SK-N-SH treated with all-trans-retinoic acid at 6 μM for 48 hours (cell line): ENCODE results near the gene FAM13B.

ENCODE experiments used
- ATAC-seq: fragments of 200-7000 bp; cut with Tn5 transposase; 3 replicates; pipeline ENCODE4 v1.9.1; 2020; ENCODE audit warnings: mild to moderate bottlenecking, moderate library complexity
- ARNTL ChIP-seq: fragments of 450-650 bp; formaldehyde crosslinking; IDR thresholded peaks from 2 replicates; pipeline ENCODE4 v1.5.0; 2020; ENCODE audit warnings: low read depth, mild to moderate bottlenecking, moderate library complexity, borderline replicate concordance
- CREB5 ChIP-seq: fragments of 250-450 bp; sonication (Bioruptor Pico); IDR thresholded peaks from 2 replicates; pipeline ENCODE4 v1.5.1; 2020; ENCODE audit warnings: low read depth, mild to moderate bottlenecking, moderate library complexity
- CSDC2 ChIP-seq: fragments of 250-450 bp; sonication (Bioruptor Pico); IDR thresholded peaks from 2 replicates; pipeline ENCODE4 v1.5.0; 2020; ENCODE audit warnings: mild to moderate bottlenecking, moderate library complexity
- CSRNP3 ChIP-seq: fragments of 250-450 bp; sonication (Bioruptor Pico); IDR thresholded peaks from 2 replicates; pipeline ENCODE4 v1.5.1; 2021; ENCODE audit warnings: mild to moderate bottlenecking, moderate library complexity
- GLIS3 ChIP-seq: fragments of 250-450 bp; sonication (Bioruptor Pico); IDR thresholded peaks from 2 replicates; pipeline ENCODE4 v1.5.0; 2020; ENCODE audit warnings: mild to moderate bottlenecking, moderate library complexity
- ISL1 ChIP-seq: fragments of 250-450 bp; sonication (Bioruptor Pico); IDR thresholded peaks from 2 replicates; pipeline ENCODE4 v2.1.2; 2022; ENCODE audit warnings: mild to moderate bottlenecking, moderate library complexity
- PATZ1 ChIP-seq: fragments of 250-450 bp; sonication (Bioruptor Pico); IDR thresholded peaks from 2 replicates; pipeline ENCODE4 v1.8.0; 2020; ENCODE audit warnings: mild to moderate bottlenecking, moderate library complexity, borderline replicate concordance
- PPARA ChIP-seq: fragments of 250-450 bp; sonication (Bioruptor Pico); IDR thresholded peaks from 2 replicates; pipeline ENCODE4 v1.5.0; 2020; ENCODE audit warnings: mild to moderate bottlenecking, borderline replicate concordance
- RARB ChIP-seq: fragments of 250-450 bp; sonication (Bioruptor Pico); IDR thresholded peaks from 2 replicates; pipeline ENCODE4 v1.8.0; 2021; ENCODE audit warnings: mild to moderate bottlenecking, moderate library complexity
- SNAI2 ChIP-seq: fragments of 250-450 bp; sonication (Bioruptor Pico); IDR thresholded peaks from 2 replicates; pipeline ENCODE4 v1.5.0; 2020; ENCODE audit warnings: mild to moderate bottlenecking, moderate library complexity
- TCF4 ChIP-seq: fragments of 250-450 bp; sonication (Bioruptor Pico); IDR thresholded peaks from 2 replicates; pipeline ENCODE4 v1.8.0; 2021; ENCODE audit warnings: mild to moderate bottlenecking, moderate library complexity, borderline replicate concordance
- TOX ChIP-seq: fragments of 250-450 bp; sonication (Bioruptor Pico); IDR thresholded peaks from 2 replicates; pipeline ENCODE4 v1.8.0; 2021; ENCODE audit warnings: mild to moderate bottlenecking, moderate library complexity, borderline replicate concordance
- TSHZ2 ChIP-seq: fragments of 250-450 bp; sonication (Bioruptor Pico); IDR thresholded peaks from 2 replicates; pipeline ENCODE4 v1.5.0; 2020; ENCODE audit warnings: mild to moderate bottlenecking, moderate library complexity
- ZC3H10 ChIP-seq: fragments of 250-450 bp; sonication (Bioruptor Pico); IDR thresholded peaks from 2 replicates; pipeline ENCODE4 v1.5.1; 2021; ENCODE audit warnings: mild to moderate bottlenecking, moderate library complexity
- ZFP3 ChIP-seq: fragments of 250-450 bp; sonication (Bioruptor Pico); IDR thresholded peaks from 2 replicates; pipeline ENCODE4 v1.5.0; 2020; ENCODE audit warnings: mild to moderate bottlenecking, moderate library complexity
- ZFP30 ChIP-seq: fragments of 450-650 bp; formaldehyde crosslinking; IDR thresholded peaks from 2 replicates; pipeline ENCODE4 v1.5.0; 2022; ENCODE audit warnings: mild to moderate bottlenecking, moderate library complexity
- ZNF565 ChIP-seq: fragments of 450-650 bp; formaldehyde crosslinking; conservative IDR thresholded peaks from 2 replicates; pipeline ENCODE4 v1.5.0; 2020; ENCODE audit warnings: low read depth, mild to moderate bottlenecking, moderate library complexity
- ZNF70 ChIP-seq: fragments of 450-650 bp; formaldehyde crosslinking; IDR thresholded peaks from 2 replicates; pipeline ENCODE4 v1.5.0; 2020; ENCODE audit warnings: mild to moderate bottlenecking, moderate library complexity

FAM13B gene

GRCh38 chr5:138038826-138039225 is 5.9 kb upstream of the FAM13B start:
- ATAC-seq: no peak
- TF ChIP-seq PATZ1 (no peak), ZNF70 (CRISPR knock-in tag) (no peak)

- ATAC-seq: no peak
- TF ChIP-seq TCF4 (CRISPR knock-in tag) (no peak), ARNTL (CRISPR knock-in tag) (no peak), ZFP30 (CRISPR knock-in tag) (no peak), GLIS3 (CRISPR knock-in tag) (no peak), CREB5 (CRISPR knock-in tag) (no peak), ZNF565 (no peak), TOX (CRISPR knock-in tag) (no peak), TSHZ2 (no peak), PATZ1 (no peak), ZFP3 (CRISPR knock-in tag) (no peak), ISL1 (CRISPR knock-in tag) (no peak), CSRNP3 (no peak)
Measured at GRCh38 chr5:138037907-138038633, 5.2 kb upstream of the FAM13B start.

GRCh38 chr5:138037271-138037670 is 4.4 kb upstream of the FAM13B start:
- TF ChIP-seq ARNTL (CRISPR knock-in tag) (no peak), CSDC2 (no peak)
- TF ChIP-seq, all 23 proteins: peak for 0
- ATAC-seq: no peak

- ATAC-seq: peak; percentile 74
- no peak for TF ChIP-seq PPARA (CRISPR knock-in tag)
- no peak for TF ChIP-seq ARNTL (CRISPR knock-in tag)
- TF ChIP-seq PATZ1: no peak
- no peak for TF ChIP-seq ISL1 (CRISPR knock-in tag)
- TF ChIP-seq ZC3H10 (CRISPR knock-in tag): no peak
- TF ChIP-seq SNAI2 (CRISPR knock-in tag): no peak
- no peak for TF ChIP-seq TSHZ2
- no peak for TF ChIP-seq ZFP3 (CRISPR knock-in tag)
- TF ChIP-seq ZFP30 (CRISPR knock-in tag): no peak
- no peak for TF ChIP-seq GLIS3 (CRISPR knock-in tag)
- no peak for TF ChIP-seq RARB (CRISPR knock-in tag)
Measured at GRCh38 chr5:138035605-138036537, 3.0 kb upstream of the FAM13B start.
